HUES64 (cell line): ENCODE measurements around the gene SLC6A4.
"Not testable (repeated sequence)": the region's sequence is repeated elsewhere in the genome, so short reads cannot be mapped to it uniquely, and the experiment has no call there.

Experiments used
- H3K27ac ChIP-seq: 2 replicates; pipeline ENCODE4 v1.7.0; 2013; ENCODE audit warnings: low read depth, low read length, inconsistent platforms
- H3K27me3 ChIP-seq: 2 replicates; pipeline ENCODE4 v1.6.1; 2013; ENCODE audit warnings: mild to moderate bottlenecking, low read length; ENCODE audit not compliant: insufficient read depth
- H3K36me3 ChIP-seq: 2 replicates; pipeline ENCODE4 v1.6.1; 2013; ENCODE audit warnings: mild to moderate bottlenecking, low read length; ENCODE audit not compliant: insufficient read depth
- H3K4me1 ChIP-seq: 2 replicates; pipeline ENCODE4 v1.6.1; 2013; ENCODE audit warnings: mild to moderate bottlenecking, low read length, moderate library complexity; ENCODE audit not compliant: insufficient read depth
- H3K4me3 ChIP-seq: 2 replicates; pipeline ENCODE4 v1.5.1; 2013; ENCODE audit warnings: mild to moderate bottlenecking, low read length, moderate library complexity
- H3K9ac ChIP-seq: 2 replicates; pipeline ENCODE4 v1.6.1; 2013; ENCODE audit warnings: mild to moderate bottlenecking, low read depth, low read length
- H3K9me3 ChIP-seq: 2 replicates; pipeline ENCODE4 v1.6.1; 2013; ENCODE audit warnings: low read depth, low read length; ENCODE audit not compliant: insufficient read depth
- WGBS: fragments of 150-250, 120-280 bp; methylation state at CpG from one replicate; pipeline ENCODE4 v1.1.7; 2013; ENCODE audit warnings: missing lambda C conversion rate; 5-methylcytosine and 5-hydroxymethylcytosine counted together

Gene SLC6A4

GRCh38 chr17:30203471-30203981 lies 32.0 kb downstream of the SLC6A4 start:
- H3K27me3 ChIP-seq: no peaks in the 10 kb centered on the region
- H3K36me3 ChIP-seq: no peaks in the 10 kb centered on the region
- H3K9me3 ChIP-seq: no peaks in the 10 kb centered on the region
- WGBS: 86% methylated on average over 6 of the region's 6 CpGs
- H3K9ac ChIP-seq: no peak overlapping the region
- peaks cover 5% of the 10 kb centered on the region; the same call in 1 of the 2 replicates for H3K4me1 ChIP-seq
- no peak overlapping the region for H3K27ac ChIP-seq
- H3K4me3 ChIP-seq: no peak overlapping the region

GRCh38 chr17:30200656-30201055 lies 34.8 kb downstream of the SLC6A4 start:
- H3K27ac ChIP-seq, H3K4me1 ChIP-seq: not testable (repeated sequence)
- 84% methylated on average over 9 of the region's 9 CpGs for WGBS

GRCh38 chr17:30200106-30200505 lies 35.4 kb downstream of the SLC6A4 start:
- Histone ChIP-seq H3K9ac (no peak overlapping the region), H3K4me3 (no peak overlapping the region), H3K36me3 (no peaks in the 10 kb centered on the region), H3K9me3 (no peaks in the 10 kb centered on the region), H3K27ac (no peak overlapping the region), H3K27me3 (no peaks in the 10 kb centered on the region), H3K4me1 (peaks cover 5% of the 10 kb centered on the region; the same call in 1 of the 2 replicates)
- WGBS: 95% methylated on average over 10 of the region's 10 CpGs

More at GRCh38 chr17:30200656-30201055, 34.8 kb downstream of the SLC6A4 start:
- H3K9ac ChIP-seq, H3K27me3 ChIP-seq, H3K4me3 ChIP-seq, H3K9me3 ChIP-seq, H3K36me3 ChIP-seq: not testable (repeated sequence)

- no peak overlapping the region for H3K9ac ChIP-seq
- no peaks in the 10 kb centered on the region for H3K36me3 ChIP-seq
- no peak overlapping the region for H3K4me3 ChIP-seq
- 97% methylated on average over 5 of the region's 5 CpGs for WGBS
- H3K27ac ChIP-seq: no peak overlapping the region
- peaks cover 5% of the 10 kb centered on the region; the same call in 1 of the 2 replicates for H3K4me1 ChIP-seq
- H3K9me3 ChIP-seq: no peaks in the 10 kb centered on the region
- H3K27me3 ChIP-seq: no peaks in the 10 kb centered on the region
Observed at GRCh38 chr17:30199600-30199999, 35.9 kb downstream of the SLC6A4 start.

GRCh38 chr17:30197416-30197815 lies 38.1 kb downstream of the SLC6A4 start:
- WGBS: 95% methylated on average over 4 of the region's 4 CpGs
- Histone ChIP-seq H3K9me3 (no peaks in the 10 kb centered on the region), H3K27ac (no peak overlapping the region), H3K4me1 (no peaks in the 10 kb centered on the region), H3K9ac (no peak overlapping the region), H3K36me3 (no peaks in the 10 kb centered on the region), H3K4me3 (no peak overlapping the region), H3K27me3 (no peaks in the 10 kb centered on the region)

GRCh38 chr17:30196504-30196903 lies 39.0 kb downstream of the SLC6A4 start:
- H3K36me3 ChIP-seq: no peaks in the 10 kb centered on the region
- H3K27me3 ChIP-seq: no peaks in the 10 kb centered on the region
- H3K9ac ChIP-seq: no peak overlapping the region
- H3K27ac ChIP-seq: no peak overlapping the region
- H3K4me3 ChIP-seq: no peak overlapping the region
- H3K9me3 ChIP-seq: no peaks in the 10 kb centered on the region
- H3K4me1 ChIP-seq: no peaks in the 10 kb centered on the region
- 97% methylated on average over 2 of the region's 3 CpGs for WGBS

- WGBS: 95% methylated on average over 2 of the region's 2 CpGs
- Histone ChIP-seq H3K27me3 (no peaks in the 10 kb centered on the region), H3K9ac (no peak overlapping the region), H3K9me3 (no peaks in the 10 kb centered on the region), H3K4me1 (no peaks in the 10 kb centered on the region), H3K36me3 (peaks cover 11% of the 10 kb centered on the region), H3K4me3 (no peak overlapping the region), H3K27ac (no peak overlapping the region)
Observed at GRCh38 chr17:30191072-30191471, 44.4 kb downstream of the SLC6A4 start.

- Histone ChIP-seq H3K4me3 (no peak overlapping the region), H3K36me3 (peaks cover 38% of the 10 kb centered on the region), H3K4me1 (no peaks in the 10 kb centered on the region), H3K9ac (no peak overlapping the region), H3K27ac (no peak overlapping the region), H3K9me3 (no peaks in the 10 kb centered on the region), H3K27me3 (no peaks in the 10 kb centered on the region)
- WGBS: 92% methylated on average over 4 of the region's 5 CpGs
Observed at GRCh38 chr17:30188211-30188939, 47.1 kb downstream of the SLC6A4 start.

- no peaks in the 10 kb centered on the region for H3K9me3 ChIP-seq
- no peaks in the 10 kb centered on the region for H3K27me3 ChIP-seq
- H3K4me3 ChIP-seq: no peak overlapping the region
- H3K36me3 ChIP-seq: peaks cover 44% of the 10 kb centered on the region
- no peak overlapping the region for H3K27ac ChIP-seq
- H3K4me1 ChIP-seq: no peaks in the 10 kb centered on the region
- WGBS: 90% methylated on average over 2 of the region's 2 CpGs
- H3K9ac ChIP-seq: no peak overlapping the region
Observed at GRCh38 chr17:30187573-30187972, 47.9 kb downstream of the SLC6A4 start.

GRCh38 chr17:30186761-30187160 lies 48.7 kb downstream of the SLC6A4 start:
- peaks cover 51% of the 10 kb centered on the region for H3K36me3 ChIP-seq
- H3K27ac ChIP-seq: no peak overlapping the region
- no CpG with 5 or more reads among the region's 1 CpG for WGBS
- no peaks in the 10 kb centered on the region for H3K4me1 ChIP-seq
- no peak overlapping the region for H3K4me3 ChIP-seq
- H3K9me3 ChIP-seq: no peaks in the 10 kb centered on the region
- no peaks in the 10 kb centered on the region for H3K27me3 ChIP-seq
- no peak overlapping the region for H3K9ac ChIP-seq

GRCh38 chr17:30176855-30177254 lies 58.6 kb downstream of the SLC6A4 start:
- no peaks in the 10 kb centered on the region for H3K4me1 ChIP-seq
- no peaks in the 10 kb centered on the region for H3K27me3 ChIP-seq
- H3K36me3 ChIP-seq: peaks cover 89% of the 10 kb centered on the region
- 91% methylated on average over 5 of the region's 5 CpGs for WGBS
- H3K27ac ChIP-seq: no peak overlapping the region
- H3K9ac ChIP-seq: no peak overlapping the region
- H3K9me3 ChIP-seq: no peaks in the 10 kb centered on the region
- no peak overlapping the region for H3K4me3 ChIP-seq
